SHP77 (cell line): ENCODE measurements around the gene CHD9NB.
A peak's percentile ranks its signal among the peaks of the same experiment; 100 is the strongest.

Source experiments
- DNase-seq, 2 experiments: peaks; one replicate each; lab custom pipeline; 2025; lab: John Stamatoyannopoulos, UW

Gene CHD9NB

GRCh38 chr16:53052519-53053501 is at the start of gene CHD9NB:
TSS of gene CHD9NB (minus strand) at chr16:53052897. CDS start at chr16:53044158, 8,739 bp downstream.
- DNase-seq = no peak

- DNase-seq = no peak
Measured at GRCh38 chr16:53100889-53101288, 48.2 kb upstream of the CHD9NB start.

GRCh38 chr16:53100131-53100748 is 47.5 kb upstream of the CHD9NB start:
- DNase-seq = no peak

GRCh38 chr16:53099318-53100130 is 46.8 kb upstream of the CHD9NB start:
- DNase-seq = peak; percentile 94 to 95

- DNase-seq = peak; percentile 78 to 80
Measured at GRCh38 chr16:53098526-53099317, 46.0 kb upstream of the CHD9NB start.

- no peak for DNase-seq
Measured at GRCh38 chr16:53097190-53097589, 44.5 kb upstream of the CHD9NB start.

GRCh38 chr16:53094013-53094630 is 41.4 kb upstream of the CHD9NB start:
- DNase-seq = peak; percentile 40 to 76

- no peak for DNase-seq
Measured at GRCh38 chr16:53093162-53093744, 40.6 kb upstream of the CHD9NB start.

- DNase-seq = no peak
Measured at GRCh38 chr16:53092284-53092683, 39.6 kb upstream of the CHD9NB start.

GRCh38 chr16:53091466-53092211 is 38.9 kb upstream of the CHD9NB start:
- peak; percentile 39 to 48 for DNase-seq

- no peak for DNase-seq
Measured at GRCh38 chr16:53090591-53091411, 38.1 kb upstream of the CHD9NB start.

GRCh38 chr16:53090286-53090590 is 37.5 kb upstream of the CHD9NB start:
- no peak for DNase-seq

- DNase-seq = no peak
Measured at GRCh38 chr16:53089434-53090285, 37.0 kb upstream of the CHD9NB start.

GRCh38 chr16:53087101-53087500 is 34.4 kb upstream of the CHD9NB start:
- DNase-seq = no peak

- DNase-seq = no peak
Measured at GRCh38 chr16:53085931-53086421, 33.3 kb upstream of the CHD9NB start.

GRCh38 chr16:53085369-53085843 is 32.7 kb upstream of the CHD9NB start:
- DNase-seq = no peak

- DNase-seq = no peak
Measured at GRCh38 chr16:53084746-53085334, 32.1 kb upstream of the CHD9NB start.
